Measurements from ENCODE around the gene ZSWIM5. TPM values are rescaled to one million over a fixed set of nuclear protein-coding genes. Genes with fewer than 3 reads are reported as not detected.

The ZSWIM5 gene
- total RNA-seq, 1 donor from 2014 or later = 4.1 TPM

- Histone ChIP-seq H3K9me3 (no peaks in the 10 kb centered on the region), H3K36me3 (peaks cover 3% of the 10 kb centered on the region), H3K4me1 (no peaks in the 10 kb centered on the region), H3K27ac (no peak overlapping the region), H3K4me3 (no peak overlapping the region), H3K27me3 (no peaks in the 10 kb centered on the region)
- no peak for DNase-seq
- no peak for ATAC-seq
- TF ChIP-seq CTCF (IDR thresholded peaks at IDR 0.05) = no peak
- intact Hi-C loops (cut with DNase I) = no loop called here
These were observed 170.6 kb downstream of the ZSWIM5 start for GRCh38 chr1:45035631-45036301.

GRCh38 chr1:45033356-45033755 is 173.0 kb downstream of the ZSWIM5 start:
- TF ChIP-seq CTCF (IDR thresholded peaks at IDR 0.05) = no peak
- ATAC-seq = no peak
- no peak overlapping the region for H3K27ac ChIP-seq
- H3K4me1 ChIP-seq = no peaks in the 10 kb centered on the region
- H3K9me3 ChIP-seq = no peaks in the 10 kb centered on the region
- intact Hi-C loops (cut with DNase I) = no loop called here
- H3K27me3 ChIP-seq = no peaks in the 10 kb centered on the region
- no peak for DNase-seq
- peaks cover 3% of the 10 kb centered on the region for H3K36me3 ChIP-seq
- H3K4me3 ChIP-seq = no peak overlapping the region

DNA sequence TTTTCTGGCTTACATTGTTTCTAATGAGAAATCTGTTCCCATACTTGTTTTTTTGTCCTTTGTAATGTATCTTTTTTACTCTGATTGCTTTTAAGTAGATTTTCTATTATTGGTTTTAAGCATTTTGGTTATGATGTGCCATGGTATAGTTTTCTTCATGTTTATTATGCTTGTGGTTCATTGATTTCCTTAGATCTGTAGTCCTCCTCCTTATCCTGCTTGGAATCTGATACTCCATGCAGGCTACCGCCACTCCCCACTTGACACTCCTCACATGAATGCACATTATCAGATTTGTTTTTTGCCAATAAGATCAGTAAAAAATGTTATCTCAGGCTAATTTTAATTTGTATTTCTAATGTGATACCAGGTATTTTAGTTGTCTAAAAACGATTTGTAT is 173.6 kb downstream of the ZSWIM5 start:
- intact Hi-C loops (cut with DNase I) = no loop called here
- H3K4me3 ChIP-seq = no peak overlapping the region
- no peak overlapping the region for H3K27ac ChIP-seq
- H3K36me3 ChIP-seq = peaks cover 3% of the 10 kb centered on the region
- DNase-seq = no peak
- H3K9me3 ChIP-seq = no peaks in the 10 kb centered on the region
- ATAC-seq = no peak
- no peaks in the 10 kb centered on the region for H3K4me1 ChIP-seq
- TF ChIP-seq CTCF (IDR thresholded peaks at IDR 0.05) = no peak
- H3K27me3 ChIP-seq = no peaks in the 10 kb centered on the region

- intact Hi-C loops (cut with DNase I) = no loop called here
- no peak for TF ChIP-seq CTCF (IDR thresholded peaks at IDR 0.05)
- no peaks in the 10 kb centered on the region for H3K9me3 ChIP-seq
- H3K4me1 ChIP-seq = no peaks in the 10 kb centered on the region
- ATAC-seq (no peak), DNase-seq (no peak)
- H3K36me3 ChIP-seq = no peaks in the 10 kb centered on the region
- H3K27ac ChIP-seq = no peak overlapping the region
- H3K27me3 ChIP-seq = no peaks in the 10 kb centered on the region
- H3K4me3 ChIP-seq = no peak overlapping the region
These were observed 180.0 kb downstream of the ZSWIM5 start for GRCh38 chr1:45026446-45026845.

DNA sequence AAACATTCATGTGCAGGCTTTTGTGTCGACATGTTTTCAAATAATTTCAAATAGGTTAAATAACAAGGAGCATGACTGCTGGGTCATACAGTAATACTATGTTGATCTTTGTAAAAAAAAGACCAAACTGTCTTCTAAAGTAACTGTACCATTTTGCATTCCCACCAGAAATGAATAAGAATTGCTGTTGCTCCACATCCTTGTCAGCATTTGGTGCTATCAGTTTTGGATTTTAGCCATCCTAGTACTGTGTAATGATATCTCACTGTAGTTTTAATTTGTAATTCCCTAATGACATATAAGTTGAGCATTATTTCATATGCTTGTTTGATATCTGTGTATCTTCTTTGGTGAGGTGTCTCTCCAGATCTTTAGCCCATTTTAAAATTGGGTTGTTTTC is 182.7 kb downstream of the ZSWIM5 start:
- H3K36me3 ChIP-seq = no peaks in the 10 kb centered on the region
- ATAC-seq (no peak), DNase-seq (no peak)
- no peak overlapping the region for H3K27ac ChIP-seq
- no peak overlapping the region for H3K4me3 ChIP-seq
- TF ChIP-seq CTCF (IDR thresholded peaks at IDR 0.05) = no peak
- H3K9me3 ChIP-seq = no peaks in the 10 kb centered on the region
- H3K27me3 ChIP-seq = no peaks in the 10 kb centered on the region
- H3K4me1 ChIP-seq = no peaks in the 10 kb centered on the region
- intact Hi-C loops (cut with DNase I) = no loop called here

Measured in upper lobe of right lung (tissue), 1 donor.